Measurements from ENCODE around the gene PRELID3B. TPM values are rescaled to one million over a fixed set of nuclear protein-coding genes. Genes with fewer than 3 reads are reported as not detected.

Gene PRELID3B
- total and polyA plus RNA-seq, 2 of the 13 experiments (the other 11 are each of a cell fraction or from before 2014, with no cell fraction given), result 23.3 to 42.6 TPM

GRCh38 chr20:59005523-59006166, 36.9 kb downstream of the PRELID3B start (continued):
- TF ChIP-seq TRAFD1 (CRISPR knock-in tag; IDR thresholded peaks at IDR 0.05; ENCODE audit: borderline replicate concordance), result no peak
- TF ChIP-seq BCL6 (CRISPR knock-in tag; IDR thresholded peaks at IDR 0.05), result no peak
- TF ChIP-seq ZNF629 (CRISPR knock-in tag; conservative IDR thresholded peaks at IDR 0.05), result no peak
- TF ChIP-seq POLR2A (IDR thresholded peaks at IDR 0.05; ENCODE audit: insufficient read depth in 1 of 2, low read depth in 2 of 2, low read length in 2 of 2), result no peak
- TF ChIP-seq ZFP62 (CRISPR knock-in tag; IDR thresholded peaks at IDR 0.05), result no peak
- no peak for TF ChIP-seq GRHL1 (CRISPR knock-in tag; conservative IDR thresholded peaks at IDR 0.05)
- no peak for TF ChIP-seq TEF (CRISPR knock-in tag; IDR thresholded peaks at IDR 0.05)
- TF ChIP-seq ZNF24 (IDR thresholded peaks at IDR 0.05), result no peak
- TF ChIP-seq FOXJ3 (CRISPR knock-in tag; IDR thresholded peaks at IDR 0.05; ENCODE audit: borderline replicate concordance), result no peak
- TF ChIP-seq GABPA (IDR thresholded peaks at IDR 0.05; ENCODE audit: low read depth, low read length), result no peak
- no peak for TF ChIP-seq GABPA (CRISPR knock-in tag; IDR thresholded peaks at IDR 0.05; ENCODE audit: low read depth)
- TF ChIP-seq ZXDC (CRISPR knock-in tag; IDR thresholded peaks at IDR 0.05), result no peak
- no peak for TF ChIP-seq ZNF224 (CRISPR knock-in tag; IDR thresholded peaks at IDR 0.05)
- no peak for TF ChIP-seq ZNF446 (CRISPR knock-in tag; IDR thresholded peaks at IDR 0.05)
- TF ChIP-seq TBP (CRISPR knock-in tag; IDR thresholded peaks at IDR 0.05), result no peak
- TF ChIP-seq ZBTB33 (CRISPR knock-in tag; IDR thresholded peaks at IDR 0.05), result no peak
- no peak for TF ChIP-seq FOXA1 (IDR thresholded peaks at IDR 0.05)
- no peak for TF ChIP-seq FOXA1 (CRISPR knock-in tag; IDR thresholded peaks at IDR 0.05)
- no peak for TF ChIP-seq ZNF792 (CRISPR knock-in tag; IDR thresholded peaks at IDR 0.05)

Data from HepG2 (cell line).